Middle frontal gyrus (tissue), 1 donor: ENCODE data around the gene ZNF280D.
A peak's percentile ranks its signal among the peaks of the same experiment; 100 is the strongest.

ENCODE experiments used
- DNase-seq: peaks from one replicate; pipeline ENCODE4 v3.0.0-alpha.2; 2015; ENCODE audit warnings: low spot score; ENCODE audit errors: extremely low spot score

Gene ZNF280D

GRCh38 chr15:56754772-56755370 is 21.6 kb upstream of the ZNF280D start:
- no peak for DNase-seq

DNA sequence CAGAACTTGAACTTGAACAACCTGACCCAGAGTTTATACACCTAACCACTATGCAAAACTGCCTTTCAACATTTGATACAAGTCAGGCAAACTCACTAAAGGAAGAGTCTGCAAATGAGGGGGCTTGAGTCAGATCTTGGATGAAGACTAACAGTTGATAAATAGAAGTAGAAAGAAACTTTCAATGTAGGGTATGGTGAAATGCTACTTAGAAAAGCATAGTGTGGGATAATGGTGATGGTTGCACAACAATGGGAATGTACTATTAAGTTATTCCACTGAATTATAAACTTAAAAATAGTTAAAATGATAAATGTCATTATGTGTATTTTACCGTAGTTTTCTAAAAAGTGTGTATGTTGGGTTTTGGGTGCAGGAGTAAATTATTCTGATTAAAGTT is 19.7 kb upstream of the ZNF280D start:
- no peak for DNase-seq

GRCh38 chr15:56749982-56750381 is 16.7 kb upstream of the ZNF280D start:
- no peak for DNase-seq

DNA sequence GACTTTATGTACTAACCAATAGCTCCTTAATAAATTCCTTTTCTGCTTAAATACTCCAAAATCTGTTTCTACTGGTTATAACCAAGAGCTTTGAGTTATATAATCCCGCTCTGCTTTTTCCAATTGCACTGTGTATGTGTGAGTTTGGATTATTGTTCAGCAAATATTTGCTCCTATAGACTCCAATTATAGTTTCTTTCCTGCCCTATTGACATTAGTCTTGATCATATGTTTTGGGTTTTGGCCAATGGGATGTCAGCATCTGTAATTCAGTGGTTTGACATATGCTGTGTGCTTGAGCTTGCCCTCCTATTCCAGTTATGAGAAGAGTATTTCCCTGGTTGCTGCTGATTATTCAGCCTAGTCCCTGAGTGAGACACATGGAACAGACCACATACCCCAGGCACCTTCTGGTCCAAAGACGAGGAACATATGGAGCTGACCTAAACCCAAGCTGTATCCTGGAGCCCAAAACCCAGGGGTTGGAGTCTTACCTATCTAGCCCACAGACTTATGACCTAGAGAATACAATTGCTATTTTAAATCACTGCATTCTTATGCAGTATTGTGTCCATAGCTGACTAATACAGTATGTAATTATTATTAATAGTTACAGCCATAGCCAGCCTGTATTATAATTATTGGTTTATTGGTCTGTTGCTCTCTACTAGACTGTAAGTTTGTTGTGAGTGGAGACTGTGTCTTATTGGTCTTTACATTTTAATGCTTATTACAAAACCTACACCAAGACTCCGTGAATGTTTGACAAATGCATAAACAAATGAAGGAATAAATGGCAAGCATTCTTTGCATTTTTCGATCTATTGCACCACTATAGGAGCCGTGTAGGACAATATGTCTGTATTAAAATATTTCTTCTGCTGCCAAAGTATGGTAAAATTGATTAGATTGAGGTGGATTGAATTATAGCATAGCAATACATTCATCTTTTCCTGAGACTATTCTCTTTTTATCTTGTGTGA is 11.7 kb upstream of the ZNF280D start:
- DNase-seq = no peak

DNA sequence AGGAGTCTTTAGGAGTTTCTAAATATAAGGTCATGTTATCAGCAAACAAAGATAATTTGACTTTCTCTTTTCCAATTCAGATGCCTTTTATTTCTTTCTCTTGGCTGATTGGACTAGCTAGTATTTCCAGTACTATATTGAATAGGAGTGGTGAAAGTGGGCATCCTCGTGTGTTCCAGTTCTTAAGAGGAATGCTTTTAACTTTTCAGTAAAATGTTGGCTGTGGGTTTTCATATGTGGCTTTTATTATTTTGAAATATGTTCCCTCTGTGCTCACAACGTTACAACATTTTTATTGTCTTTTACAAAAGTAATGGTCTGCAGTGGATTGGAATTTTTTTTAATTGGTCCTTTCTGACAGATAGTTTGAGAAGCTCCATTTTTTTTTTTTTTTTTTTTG is 8.2 kb upstream of the ZNF280D start:
- no peak for DNase-seq

GRCh38 chr15:56739964-56740640 is 6.8 kb upstream of the ZNF280D start:
- no peak for DNase-seq

DNA sequence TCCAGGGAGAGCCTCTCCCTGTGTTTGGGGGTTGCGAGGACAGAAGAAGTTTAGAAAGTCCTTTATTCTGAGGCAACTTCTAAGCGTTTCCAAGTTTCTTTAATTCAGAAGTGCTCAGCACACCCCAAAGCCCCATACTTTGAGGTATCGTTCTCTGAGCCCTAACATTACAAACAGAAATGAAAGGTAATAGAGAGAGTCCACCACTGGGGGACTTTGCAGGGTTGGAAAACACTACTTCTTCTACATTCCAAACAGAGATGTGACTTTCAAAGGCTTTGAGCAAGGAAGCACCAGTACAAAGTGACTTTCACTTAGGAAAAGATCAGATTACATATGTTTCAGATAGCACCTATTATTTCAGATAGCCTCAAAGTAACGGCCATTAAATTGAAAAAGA is 6.2 kb upstream of the ZNF280D start:
- DNase-seq = no peak

GRCh38 chr15:56737791-56738190 is 4.5 kb upstream of the ZNF280D start:
- no peak for DNase-seq

DNA sequence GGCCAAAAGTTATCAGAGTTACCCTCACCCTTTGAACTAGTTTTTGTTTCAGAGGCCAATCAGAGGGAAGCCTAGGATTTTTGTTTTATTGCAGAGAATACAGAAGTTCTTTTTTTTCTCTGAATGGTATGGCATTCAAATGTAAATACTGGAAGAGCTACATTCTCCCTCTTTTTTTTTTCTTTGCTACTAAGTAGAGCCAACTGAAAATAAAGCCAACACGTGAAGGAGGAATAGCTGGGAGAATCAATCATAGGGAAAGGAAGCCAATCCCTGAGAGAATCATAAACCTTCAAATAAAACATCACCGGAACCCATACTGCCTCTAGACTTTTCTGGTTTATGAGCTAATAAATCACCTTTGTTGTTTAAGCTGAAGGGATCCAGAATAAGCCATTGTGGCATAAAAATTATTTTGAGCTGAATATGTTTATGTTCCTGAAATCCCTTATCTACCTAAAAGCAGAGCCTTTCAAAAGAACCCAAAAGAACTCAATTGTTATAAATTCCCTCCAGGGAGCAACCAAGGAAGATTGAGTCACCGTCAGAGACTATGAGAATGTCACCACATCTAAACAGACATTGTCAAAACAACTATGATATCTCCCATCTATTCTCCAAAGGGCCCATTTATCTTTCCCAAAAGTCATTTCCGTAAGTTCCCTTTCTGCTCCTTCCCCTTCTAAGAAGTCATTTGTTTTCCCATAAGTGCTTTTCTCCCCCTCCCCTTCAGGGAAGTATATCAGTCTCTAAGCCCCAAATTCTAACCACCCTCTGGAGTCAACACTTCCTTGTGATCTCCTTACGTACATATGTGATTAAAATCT is 3.8 kb upstream of the ZNF280D start:
- no peak for DNase-seq

DNA sequence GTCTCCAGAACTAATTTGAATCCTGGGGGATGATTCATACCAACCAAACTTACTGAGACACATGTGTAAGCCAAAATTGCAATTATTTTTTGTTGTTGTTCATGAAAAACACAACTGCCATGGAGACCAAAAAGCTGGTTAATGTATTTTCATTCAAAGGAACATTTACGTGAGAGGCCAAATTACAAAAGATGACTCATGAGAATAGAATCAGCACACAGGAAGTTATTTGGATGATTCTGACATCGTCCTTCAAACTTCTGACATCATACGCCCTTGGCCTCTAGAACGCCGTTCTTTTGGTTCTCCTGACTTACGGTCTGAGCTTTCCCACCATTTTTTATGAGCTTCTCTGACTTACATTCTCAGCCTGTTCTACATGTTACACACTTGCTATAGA is 3.0 kb upstream of the ZNF280D start:
- no peak for DNase-seq

GRCh38 chr15:56735589-56735988 is 2.3 kb upstream of the ZNF280D start:
- no peak for DNase-seq

- DNase-seq = no peak
Measured at GRCh38 chr15:56734013-56734635, 815 bp upstream of the ZNF280D start.

DNA sequence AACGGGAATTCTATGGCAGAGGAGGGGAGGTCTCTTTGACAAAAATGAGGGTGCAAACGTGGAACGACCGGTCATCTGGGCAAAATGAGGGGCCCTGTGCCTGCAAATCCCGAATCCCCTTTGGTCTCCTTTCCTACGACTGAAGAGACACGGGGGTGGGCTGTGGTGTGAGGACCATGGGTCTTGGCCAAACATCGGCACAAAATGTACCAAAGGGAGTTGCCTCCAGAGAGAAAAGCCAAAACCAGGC is 498 bp downstream of the ZNF280D start:
- DNase-seq = peak; percentile 23

DNA sequence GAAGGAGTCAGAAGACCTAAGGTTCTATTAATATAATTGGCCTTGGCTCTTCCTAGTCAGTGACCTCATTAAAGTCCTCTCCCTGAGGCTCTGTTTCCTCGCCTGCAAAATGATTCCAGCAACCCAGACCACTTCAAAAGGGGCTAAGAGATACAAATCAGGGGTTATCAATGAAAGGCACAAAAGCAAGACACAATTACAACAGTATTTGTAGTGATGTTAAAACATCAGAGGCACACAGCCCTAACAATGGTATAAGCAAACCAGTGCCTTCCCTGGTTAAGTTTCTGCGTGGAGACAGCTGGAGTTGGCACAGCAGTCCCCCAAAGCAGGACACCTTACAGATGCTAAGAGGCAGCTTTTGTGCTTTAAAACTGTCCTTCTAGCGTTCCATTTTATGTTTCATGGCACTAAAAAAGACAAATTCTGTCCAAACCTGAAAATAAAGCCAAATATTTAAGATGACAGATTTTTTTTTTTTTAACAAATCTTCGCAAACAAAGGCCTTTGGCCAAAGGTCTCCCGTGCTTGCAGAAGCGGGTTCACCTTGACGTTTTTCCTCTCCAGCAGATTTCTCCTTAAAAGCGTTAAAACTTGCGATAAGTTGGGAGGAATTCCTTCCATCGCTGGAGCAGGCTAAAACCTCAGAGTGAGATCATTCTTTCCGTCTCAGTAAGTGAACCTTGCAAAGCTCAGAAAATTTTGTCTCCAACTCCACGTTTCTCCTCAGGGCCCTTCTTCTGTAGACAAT is 999 bp downstream of the ZNF280D start:
- no peak for DNase-seq

DNA sequence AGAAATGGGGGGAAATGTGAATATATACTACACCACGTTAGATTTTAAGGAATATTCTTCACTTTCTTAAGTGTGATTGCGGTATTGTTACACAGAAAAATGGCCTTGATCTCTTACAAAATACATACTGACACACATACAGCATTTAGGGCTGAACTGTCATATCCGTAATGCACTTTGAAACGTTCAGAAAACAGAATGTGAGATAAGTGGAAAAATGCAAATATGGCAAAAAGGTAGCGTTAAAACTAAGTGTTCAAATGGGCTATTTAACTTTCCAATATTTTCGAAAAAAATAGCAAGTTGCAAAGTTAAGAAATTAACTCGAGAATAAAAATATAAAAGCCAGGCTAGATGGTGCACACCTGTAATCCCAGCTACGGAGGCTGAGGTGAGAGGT is 1.8 kb downstream of the ZNF280D start:
- no peak for DNase-seq

DNA sequence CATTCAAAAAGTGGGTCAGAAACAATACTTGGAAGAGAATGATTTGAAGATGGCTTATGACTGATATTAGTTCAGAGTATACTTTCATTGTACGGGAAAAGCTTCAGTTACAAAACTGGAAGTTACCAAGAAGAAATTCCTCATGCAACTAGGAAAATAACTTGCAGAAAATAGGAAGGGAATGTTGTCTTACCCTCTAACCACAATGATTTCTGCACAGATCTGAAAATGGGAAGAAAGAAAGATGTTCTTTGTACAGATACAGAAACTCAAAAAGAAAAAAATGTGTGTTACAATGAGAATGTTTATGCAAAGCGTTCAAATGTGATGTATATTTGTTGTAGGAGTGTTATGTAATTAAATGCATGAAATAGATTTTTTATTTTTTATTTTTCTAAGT is 3.7 kb downstream of the ZNF280D start:
- no peak for DNase-seq

GRCh38 chr15:56725386-56725785 is 7.9 kb downstream of the ZNF280D start:
- no peak for DNase-seq

DNA sequence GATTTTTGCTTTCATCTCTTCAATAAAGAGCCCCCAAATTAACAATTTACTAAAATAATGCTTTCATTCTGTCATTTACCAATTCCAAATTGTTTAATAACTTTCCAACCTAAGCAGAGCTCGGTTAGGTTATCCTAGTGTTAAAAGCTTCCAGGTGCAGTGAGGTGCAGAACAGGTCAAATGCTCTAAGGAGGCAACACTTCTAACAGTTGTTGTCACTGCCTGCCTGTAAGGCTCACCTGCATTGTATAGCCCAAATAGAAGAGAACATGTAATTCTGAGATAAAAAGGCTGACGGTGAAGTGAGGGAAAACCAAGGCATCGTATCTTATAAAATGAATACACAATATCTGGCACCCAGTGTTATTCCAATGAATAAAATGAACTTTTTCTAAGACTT is 9.1 kb downstream of the ZNF280D start:
- DNase-seq = no peak

DNA sequence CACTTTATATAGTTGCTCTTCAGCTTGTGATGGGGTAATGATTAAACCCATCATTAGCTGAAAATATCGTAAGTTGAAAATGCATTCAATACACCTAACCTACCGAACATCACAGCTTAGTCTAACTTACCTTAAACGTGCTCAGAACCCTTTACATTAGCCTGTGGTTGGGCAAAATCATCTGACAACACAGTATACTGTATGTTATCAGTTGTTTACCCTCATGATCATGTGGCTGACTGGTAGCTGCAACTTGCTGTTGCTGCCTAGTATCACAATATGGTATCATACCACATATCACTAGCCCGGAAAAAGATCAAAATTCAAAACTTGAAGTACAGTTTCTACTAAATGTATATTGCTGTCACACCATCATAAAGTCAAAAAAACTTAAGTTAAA is 9.5 kb downstream of the ZNF280D start:
- DNase-seq = no peak

GRCh38 chr15:56719774-56720555 is 13.3 kb downstream of the ZNF280D start:
- DNase-seq = no peak
